SK-N-SH (cell line): ENCODE data around the gene NPHP1.

ENCODE experiments used
- CTCF ChIP-seq: fragments of 200-600 bp; sonication (generic); IDR thresholded peaks from 2 replicates; pipeline ENCODE4 v1.6.1; 2017; ENCODE audit warnings: antibody characterized with exemption, mild to moderate bottlenecking, moderate library complexity
- EP300 ChIP-seq, 2 experiments: IDR thresholded peaks; 2 replicates each; pipeline versions ENCODE4 v1.4.0 to v1.6.1; 2012; ENCODE audit warnings: borderline replicate concordance in 1 of 2, low read depth in 1 of 2, low read length in 1 of 2
- FOXM1 ChIP-seq: IDR thresholded peaks from 2 replicates; pipeline ENCODE4 v1.4.0; 2012; ENCODE audit warnings: low read depth, mild to moderate bottlenecking
- POLR2AphosphoS5 ChIP-seq: IDR thresholded peaks from 2 replicates; pipeline ENCODE4 v1.6.1; 2012; ENCODE audit warnings: low read depth, low read length
- RAD21 ChIP-seq: IDR thresholded peaks from 2 replicates; pipeline ENCODE4 v1.6.1; 2012; ENCODE audit warnings: mild to moderate bottlenecking, low read length
- REST ChIP-seq: IDR thresholded peaks from 2 replicates; pipeline ENCODE4 v1.6.1; 2012; ENCODE audit warnings: mild to moderate bottlenecking, low read depth, low read length, moderate library complexity
- TAF1 ChIP-seq: IDR thresholded peaks from 2 replicates; pipeline ENCODE4 v1.6.1; 2012; ENCODE audit warnings: low read depth, mild to moderate bottlenecking, low read length, moderate library complexity, borderline replicate concordance
- TCF12 ChIP-seq: IDR thresholded peaks from 2 replicates; pipeline ENCODE4 v1.4.0; 2012

- no peak for TF ChIP-seq FOXM1
- no peak for TF ChIP-seq TAF1
- no peak for TF ChIP-seq EP300 (IDR thresholded peaks at IDR 0.05; ENCODE audit: borderline replicate concordance in 1 of 2, low read depth in 1 of 2, low read length in 1 of 2)
- TF ChIP-seq CTCF, result no peak
- no peak for TF ChIP-seq RAD21
- no peak for TF ChIP-seq TCF12
- TF ChIP-seq POLR2AphosphoS5, result no peak
- no peak for TF ChIP-seq REST
Measured at GRCh38 chr2:110215566-110216158, 10.8 kb upstream of the NPHP1 start.
